Measurements from ENCODE around the gene HINT3. TPM values are rescaled to one million over a fixed set of nuclear protein-coding genes. Genes with fewer than 3 reads are reported as not detected.

Gene HINT3
- total RNA-seq, 4 donors from 2014 or later, result 15.4 to 22.5 (median 20.7) TPM

DNA sequence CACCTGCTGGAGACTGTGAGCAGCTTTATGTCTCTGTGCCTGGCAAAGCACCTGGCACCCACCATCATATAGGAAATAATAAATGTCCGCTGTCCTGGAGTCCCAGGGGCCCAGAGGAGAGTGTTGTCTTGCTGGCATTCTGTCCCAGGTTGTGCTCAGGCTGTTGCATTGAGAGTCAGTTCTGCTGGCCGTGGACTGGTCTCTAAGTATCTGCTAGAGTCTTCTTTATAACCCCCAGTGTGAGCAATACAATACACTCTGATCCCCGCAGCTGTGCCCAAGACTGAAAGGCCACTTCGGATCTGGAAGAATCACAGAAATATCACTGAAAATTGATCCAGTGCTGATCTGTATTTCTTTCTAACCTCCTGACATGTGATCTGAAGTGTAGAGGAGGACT is 38.3 kb upstream of the HINT3 start:
- no peaks in the 10 kb centered on the region for H3K9me3 ChIP-seq
- no peaks in the 10 kb centered on the region for H3K27me3 ChIP-seq
- H3K27ac ChIP-seq, result peak overlapping the region; percentile 84 to 93 (median 89)
- H3K36me3 ChIP-seq, result peaks cover 5 to 54% (median 6%) of the 10 kb centered on the region in 3 donors
- TF ChIP-seq, protein P1, sequence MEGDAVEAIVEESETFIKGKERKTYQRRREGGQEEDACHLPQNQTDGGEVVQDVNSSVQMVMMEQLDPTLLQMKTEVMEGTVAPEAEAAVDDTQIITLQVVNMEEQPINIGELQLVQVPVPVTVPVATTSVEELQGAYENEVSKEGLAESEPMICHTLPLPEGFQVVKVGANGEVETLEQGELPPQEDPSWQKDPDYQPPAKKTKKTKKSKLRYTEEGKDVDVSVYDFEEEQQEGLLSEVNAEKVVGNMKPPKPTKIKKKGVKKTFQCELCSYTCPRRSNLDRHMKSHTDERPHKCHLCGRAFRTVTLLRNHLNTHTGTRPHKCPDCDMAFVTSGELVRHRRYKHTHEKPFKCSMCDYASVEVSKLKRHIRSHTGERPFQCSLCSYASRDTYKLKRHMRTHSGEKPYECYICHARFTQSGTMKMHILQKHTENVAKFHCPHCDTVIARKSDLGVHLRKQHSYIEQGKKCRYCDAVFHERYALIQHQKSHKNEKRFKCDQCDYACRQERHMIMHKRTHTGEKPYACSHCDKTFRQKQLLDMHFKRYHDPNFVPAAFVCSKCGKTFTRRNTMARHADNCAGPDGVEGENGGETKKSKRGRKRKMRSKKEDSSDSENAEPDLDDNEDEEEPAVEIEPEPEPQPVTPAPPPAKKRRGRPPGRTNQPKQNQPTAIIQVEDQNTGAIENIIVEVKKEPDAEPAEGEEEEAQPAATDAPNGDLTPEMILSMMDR (IDR thresholded peaks at IDR 0.05), result no peak
- TF ChIP-seq POLR2A (IDR thresholded peaks at IDR 0.05), result no peak
- intact Hi-C loops (cut with DNase I), result no loop called here
- no peak for DNase-seq
- peaks cover 0 to 64% (median 15%) of the 10 kb centered on the region in 3 donors for H3K4me1 ChIP-seq
- WGBS, 2 donors, result 58 to 70% methylated on average over 3 to 4 of the region's 4 CpGs
- H3K4me3 ChIP-seq, result peak overlapping the region in 1 of 4 donors; percentile 57

DNA sequence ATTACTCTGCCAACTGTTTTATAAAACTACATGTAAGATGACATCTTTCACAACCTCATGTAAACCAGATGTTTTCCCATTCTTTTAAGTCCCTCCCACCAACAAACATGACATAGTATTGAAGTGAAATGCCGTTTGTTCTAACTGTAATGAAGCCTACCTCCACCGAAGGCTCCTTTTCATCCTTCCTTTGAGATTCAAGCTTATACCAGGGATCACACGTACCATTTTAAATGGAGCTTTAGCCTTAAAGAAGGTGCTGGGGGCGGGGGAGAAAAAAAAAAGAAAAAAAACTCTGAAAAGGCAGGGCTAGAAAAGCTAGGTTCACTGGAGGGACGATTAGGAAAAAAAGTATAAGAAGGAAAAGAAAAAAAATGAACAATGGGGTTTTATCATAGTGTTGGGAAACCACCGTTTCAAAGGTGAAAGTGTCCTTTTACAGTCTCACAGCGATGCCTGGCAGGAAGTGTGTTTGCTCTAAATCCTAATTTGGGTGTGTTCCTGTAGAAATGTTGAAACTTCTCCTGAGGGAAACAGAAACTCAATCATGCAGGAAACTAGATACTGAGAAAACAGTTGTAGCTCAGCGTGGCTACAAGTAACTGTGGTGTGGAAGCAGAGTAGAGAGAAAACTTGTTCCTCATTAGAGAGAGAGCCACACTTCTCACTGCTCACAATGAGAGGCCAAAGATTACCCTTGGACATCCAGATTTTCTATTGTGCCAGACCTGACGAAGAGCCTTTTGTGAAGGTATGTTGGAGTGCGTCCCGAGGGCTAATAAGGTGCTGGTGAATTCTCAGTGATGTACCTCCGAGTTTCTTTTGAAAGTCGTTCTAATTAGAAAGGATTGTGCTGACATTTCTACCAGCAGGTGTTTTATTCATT is 37.6 kb upstream of the HINT3 start:
- H3K4me1 ChIP-seq, result peaks cover 0 to 66% (median 15%) of the 10 kb centered on the region in 3 donors
- H3K4me3 ChIP-seq, result peak overlapping the region; percentile 36 to 57 (median 45)
- TF ChIP-seq, protein P1 (IDR thresholded peaks at IDR 0.05), result peak in 1 of 6 experiments; percentile 3
- TF ChIP-seq POLR2A (IDR thresholded peaks at IDR 0.05), result peak in 3 of 4 donors; percentile 55 to 76 (median 61)
- no peaks in the 10 kb centered on the region for H3K27me3 ChIP-seq
- H3K36me3 ChIP-seq, result peaks cover 6 to 61% (median 7%) of the 10 kb centered on the region in 3 donors
- WGBS, 2 donors, result 10 to 18% methylated on average over 11 to 12 of the region's 13 CpGs
- H3K27ac ChIP-seq, result peak overlapping the region; percentile 84 to 93 (median 89)
- intact Hi-C loops (cut with DNase I), result no loop called here
- no peaks in the 10 kb centered on the region for H3K9me3 ChIP-seq
- no peak for DNase-seq

DNA sequence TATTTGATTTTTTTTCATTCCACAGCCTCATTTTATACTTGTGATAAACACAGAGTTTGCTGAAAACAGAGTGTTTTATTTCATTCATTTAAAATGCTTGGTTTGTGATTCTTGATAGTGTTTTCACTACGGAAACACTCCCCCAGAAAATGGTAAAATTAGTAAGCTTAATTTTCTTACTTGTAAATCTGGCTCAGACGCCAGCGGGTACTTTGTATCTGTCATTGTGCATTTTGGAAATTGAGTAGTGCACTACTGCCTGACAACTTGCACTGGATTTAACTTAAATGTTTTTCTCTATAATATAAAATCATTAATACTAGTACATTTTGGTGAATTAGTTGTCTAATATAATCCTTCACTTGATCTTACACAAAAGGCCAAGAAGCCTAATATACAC is 37.0 kb upstream of the HINT3 start:
- TF ChIP-seq, protein P1 (IDR thresholded peaks at IDR 0.05), result no peak
- no peak for TF ChIP-seq POLR2A (IDR thresholded peaks at IDR 0.05)
- peaks cover 7 to 68% (median 7%) of the 10 kb centered on the region in 3 donors for H3K36me3 ChIP-seq
- 16 to 43% methylated on average over 3 of the region's 3 CpGs for WGBS, 2 donors

DNA sequence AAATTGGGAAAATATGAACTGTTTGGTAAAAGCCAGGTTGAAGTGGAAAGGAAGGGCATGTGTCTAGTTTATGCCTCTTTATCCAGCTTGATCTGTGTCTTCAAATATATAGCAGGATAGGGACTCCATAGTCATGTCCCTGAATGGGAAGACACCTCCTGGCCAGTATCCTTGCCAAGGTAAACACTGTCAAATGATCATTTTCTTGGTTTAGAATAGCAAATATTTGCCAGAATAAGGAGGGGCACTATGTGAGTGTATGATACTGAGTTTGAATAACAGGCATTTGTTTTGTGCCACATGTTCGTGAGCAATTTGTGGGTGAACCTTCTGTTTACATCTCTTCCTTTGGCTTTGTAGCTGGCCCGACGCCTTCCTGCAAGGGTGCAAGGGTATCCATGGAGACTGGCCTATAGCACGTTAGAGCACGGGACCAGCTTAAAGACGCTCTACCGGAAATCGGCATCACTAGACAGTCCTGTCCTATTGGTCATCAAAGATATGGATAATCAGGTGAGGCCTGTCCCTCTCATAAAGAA is 34.2 kb upstream of the HINT3 start:
- Histone ChIP-seq H3K36me3 (peaks cover 7 to 70% (median 12%) of the 10 kb centered on the region in 3 donors), H3K9me3 (no peaks in the 10 kb centered on the region), H3K4me3 (peak overlapping the region in 1 of 4 donors; percentile 57), H3K4me1 (peaks cover 6 to 84% (median 15%) of the 10 kb centered on the region in 3 donors), H3K27me3 (no peaks in the 10 kb centered on the region), H3K27ac (peak overlapping the region in 3 of 4 donors; percentile 45 to 93 (median 65))
- intact Hi-C loops (cut with DNase I), result no loop called here
- WGBS, 2 donors, result 34 to 63% methylated on average over 8 of the region's 8 CpGs
- no peak for DNase-seq
- TF ChIP-seq, protein P1 (IDR thresholded peaks at IDR 0.05), result no peak
- no peak for TF ChIP-seq POLR2A (IDR thresholded peaks at IDR 0.05)

More for the DNA sequence above, 37.0 kb upstream of the HINT3 start:
- Histone ChIP-seq H3K4me3 (peak overlapping the region; percentile 36 to 57 (median 45)), H3K4me1 (peaks cover 3 to 68% (median 15%) of the 10 kb centered on the region in 3 donors), H3K27me3 (no peaks in the 10 kb centered on the region), H3K9me3 (no peaks in the 10 kb centered on the region), H3K27ac (peak overlapping the region; percentile 80 to 93 (median 89))
- intact Hi-C loops (cut with DNase I), result no loop called here
- DNase-seq, result no peak
